Measurements from ENCODE around the gene MYOF.

MYOF gene

GRCh38 chr10:93272884-93273675 lies 209.1 kb downstream of the MYOF start:
- peak overlapping the region; percentile 53 for H3K4me3 ChIP-seq (ENCODE audit: low read length)
- H3K27ac ChIP-seq (ENCODE audit: low read length), result peak overlapping the region; percentile 98
- peak overlapping the region; percentile 70 for H3K9ac ChIP-seq (ENCODE audit: low read length)
- H3K36me3 ChIP-seq (ENCODE audit: control insufficient read depth, low read depth, low read length), result no peaks in the 10 kb centered on the region
- no peaks in the 10 kb centered on the region for H3K27me3 ChIP-seq (ENCODE audit: control insufficient read depth, insufficient read depth, low read length)
- peaks cover 25% of the 10 kb centered on the region for H3K4me1 ChIP-seq (ENCODE audit: control insufficient read depth, low read depth, low read length)
- H3K9me3 ChIP-seq (ENCODE audit: control insufficient read depth, low read depth, low read length), result peaks cover 10% of the 10 kb centered on the region

GRCh38 chr10:93271347-93271746 lies 210.8 kb downstream of the MYOF start:
- Histone ChIP-seq H3K4me3 (ENCODE audit: low read length) (no peak overlapping the region), H3K36me3 (ENCODE audit: control insufficient read depth, low read depth, low read length) (no peaks in the 10 kb centered on the region), H3K9ac (ENCODE audit: low read length) (no peak overlapping the region), H3K4me1 (ENCODE audit: control insufficient read depth, low read depth, low read length) (peaks cover 25% of the 10 kb centered on the region), H3K27ac (ENCODE audit: low read length) (no peak overlapping the region), H3K9me3 (ENCODE audit: control insufficient read depth, low read depth, low read length) (peaks cover 10% of the 10 kb centered on the region), H3K27me3 (ENCODE audit: control insufficient read depth, insufficient read depth, low read length) (no peaks in the 10 kb centered on the region)

- H3K27ac ChIP-seq (ENCODE audit: low read length), result no peak overlapping the region
- H3K9ac ChIP-seq (ENCODE audit: low read length), result no peak overlapping the region
- no peaks in the 10 kb centered on the region for H3K36me3 ChIP-seq (ENCODE audit: control insufficient read depth, low read depth, low read length)
- H3K27me3 ChIP-seq (ENCODE audit: control insufficient read depth, insufficient read depth, low read length), result no peaks in the 10 kb centered on the region
- H3K4me3 ChIP-seq (ENCODE audit: low read length), result no peak overlapping the region
- H3K9me3 ChIP-seq (ENCODE audit: control insufficient read depth, low read depth, low read length), result peaks cover 10% of the 10 kb centered on the region
- peaks cover 25% of the 10 kb centered on the region for H3K4me1 ChIP-seq (ENCODE audit: control insufficient read depth, low read depth, low read length)
Measured at GRCh38 chr10:93269281-93269680, 212.9 kb downstream of the MYOF start.

DNA sequence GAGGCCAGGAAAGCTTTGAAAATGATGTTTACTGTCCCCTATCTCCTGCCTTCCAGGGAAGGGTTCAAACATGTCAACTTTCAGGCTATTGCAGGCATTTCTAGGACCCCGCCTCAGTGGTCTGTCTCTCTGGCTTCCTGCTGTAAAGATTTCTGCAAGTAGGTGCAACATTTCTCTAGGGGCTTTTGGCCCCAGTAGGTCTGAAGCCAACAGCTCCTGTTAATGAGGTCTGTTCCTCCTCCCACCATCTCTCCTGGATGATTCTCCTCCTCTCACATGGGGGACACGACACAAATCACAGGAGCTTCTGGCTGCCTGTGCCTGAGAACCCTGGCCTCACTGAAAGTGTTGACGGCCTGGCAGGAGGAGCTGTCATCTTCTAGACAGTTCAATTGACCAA lies 214.1 kb downstream of the MYOF start:
- Histone ChIP-seq H3K27me3 (ENCODE audit: control insufficient read depth, insufficient read depth, low read length) (no peaks in the 10 kb centered on the region), H3K9me3 (ENCODE audit: control insufficient read depth, low read depth, low read length) (peaks cover 10% of the 10 kb centered on the region), H3K4me3 (ENCODE audit: low read length) (no peak overlapping the region), H3K4me1 (ENCODE audit: control insufficient read depth, low read depth, low read length) (peaks cover 21% of the 10 kb centered on the region), H3K9ac (ENCODE audit: low read length) (no peak overlapping the region), H3K36me3 (ENCODE audit: control insufficient read depth, low read depth, low read length) (no peaks in the 10 kb centered on the region), H3K27ac (ENCODE audit: low read length) (no peak overlapping the region)

DNA sequence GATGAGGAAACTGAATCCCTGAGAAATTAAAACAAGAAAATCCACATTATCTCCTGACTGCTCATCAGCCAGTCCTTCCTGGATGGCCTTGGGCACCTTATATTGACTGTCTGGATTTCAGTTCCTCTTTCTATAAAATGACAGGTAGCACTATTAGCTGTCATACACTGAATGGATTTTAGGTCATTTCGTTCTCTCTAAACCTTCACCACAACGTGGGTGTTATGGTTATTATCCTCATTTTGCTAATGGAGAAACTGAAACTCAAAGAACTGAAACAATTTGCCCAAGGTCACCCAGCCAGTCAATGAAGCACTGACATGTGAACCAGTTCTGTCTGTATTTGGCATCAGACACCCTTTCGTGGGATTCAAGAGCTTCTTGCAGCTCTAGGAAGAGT lies 214.6 kb downstream of the MYOF start:
- Histone ChIP-seq H3K36me3 (ENCODE audit: control insufficient read depth, low read depth, low read length) (no peaks in the 10 kb centered on the region), H3K4me1 (ENCODE audit: control insufficient read depth, low read depth, low read length) (peaks cover 16% of the 10 kb centered on the region), H3K27ac (ENCODE audit: low read length) (no peak overlapping the region), H3K9ac (ENCODE audit: low read length) (no peak overlapping the region), H3K9me3 (ENCODE audit: control insufficient read depth, low read depth, low read length) (peaks cover 10% of the 10 kb centered on the region), H3K4me3 (ENCODE audit: low read length) (no peak overlapping the region), H3K27me3 (ENCODE audit: control insufficient read depth, insufficient read depth, low read length) (no peaks in the 10 kb centered on the region)

GRCh38 chr10:93266858-93267257 lies 215.3 kb downstream of the MYOF start:
- peaks cover 14% of the 10 kb centered on the region for H3K4me1 ChIP-seq (ENCODE audit: control insufficient read depth, low read depth, low read length)
- no peak overlapping the region for H3K4me3 ChIP-seq (ENCODE audit: low read length)
- H3K36me3 ChIP-seq (ENCODE audit: control insufficient read depth, low read depth, low read length), result no peaks in the 10 kb centered on the region
- no peak overlapping the region for H3K9ac ChIP-seq (ENCODE audit: low read length)
- H3K27ac ChIP-seq (ENCODE audit: low read length), result no peak overlapping the region
- H3K27me3 ChIP-seq (ENCODE audit: control insufficient read depth, insufficient read depth, low read length), result no peaks in the 10 kb centered on the region
- H3K9me3 ChIP-seq (ENCODE audit: control insufficient read depth, low read depth, low read length), result peaks cover 10% of the 10 kb centered on the region

DNA sequence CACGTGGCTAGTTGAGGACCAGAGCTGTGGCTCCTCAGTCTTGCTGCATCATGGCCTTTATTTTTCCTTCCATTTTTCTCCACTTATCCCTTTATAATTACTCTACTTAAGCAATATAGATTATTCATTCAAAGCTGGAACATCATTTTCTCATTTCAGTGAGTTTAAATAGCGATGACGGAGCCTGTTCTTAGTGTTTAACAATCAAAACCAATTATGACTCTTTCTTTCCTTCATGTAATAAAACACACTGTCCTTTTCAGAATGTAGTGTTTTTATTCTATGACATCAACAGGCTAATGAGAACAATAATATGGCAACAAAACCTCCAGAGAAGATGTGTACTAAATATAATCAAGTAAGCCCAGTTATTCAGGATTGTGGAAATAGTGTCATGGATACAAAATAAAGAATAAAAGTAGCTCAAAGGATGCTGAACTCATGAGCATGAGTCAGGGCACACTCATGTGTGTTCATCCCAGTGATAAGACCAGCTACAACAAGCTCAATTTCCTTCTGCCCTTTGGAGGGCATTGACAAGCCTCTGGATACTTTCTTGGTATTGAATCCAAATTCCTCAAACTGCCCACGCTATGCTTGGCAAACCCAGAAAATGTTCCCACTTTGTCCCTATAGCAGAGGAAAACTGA lies 220.0 kb downstream of the MYOF start:
- Histone ChIP-seq H3K36me3 (ENCODE audit: control insufficient read depth, low read depth, low read length) (no peaks in the 10 kb centered on the region), H3K4me1 (ENCODE audit: control insufficient read depth, low read depth, low read length) (no peaks in the 10 kb centered on the region), H3K27me3 (ENCODE audit: control insufficient read depth, insufficient read depth, low read length) (no peaks in the 10 kb centered on the region), H3K4me3 (ENCODE audit: low read length) (no peak overlapping the region), H3K9ac (ENCODE audit: low read length) (no peak overlapping the region), H3K27ac (ENCODE audit: low read length) (no peak overlapping the region), H3K9me3 (ENCODE audit: control insufficient read depth, low read depth, low read length) (no peaks in the 10 kb centered on the region)

- Histone ChIP-seq H3K9ac (ENCODE audit: low read length) (no peak overlapping the region), H3K9me3 (ENCODE audit: control insufficient read depth, low read depth, low read length) (no peaks in the 10 kb centered on the region), H3K4me1 (ENCODE audit: control insufficient read depth, low read depth, low read length) (no peaks in the 10 kb centered on the region), H3K36me3 (ENCODE audit: control insufficient read depth, low read depth, low read length) (no peaks in the 10 kb centered on the region), H3K27ac (ENCODE audit: low read length) (no peak overlapping the region), H3K4me3 (ENCODE audit: low read length) (no peak overlapping the region), H3K27me3 (ENCODE audit: control insufficient read depth, insufficient read depth, low read length) (no peaks in the 10 kb centered on the region)
Measured at GRCh38 chr10:93261089-93261488, 221.0 kb downstream of the MYOF start.

GRCh38 chr10:93259126-93259525 lies 223.0 kb downstream of the MYOF start:
- H3K27ac ChIP-seq (ENCODE audit: low read length), result no peak overlapping the region
- no peaks in the 10 kb centered on the region for H3K4me1 ChIP-seq (ENCODE audit: control insufficient read depth, low read depth, low read length)
- H3K9ac ChIP-seq (ENCODE audit: low read length), result no peak overlapping the region
- H3K4me3 ChIP-seq (ENCODE audit: low read length), result no peak overlapping the region
- no peaks in the 10 kb centered on the region for H3K27me3 ChIP-seq (ENCODE audit: control insufficient read depth, insufficient read depth, low read length)
- no peaks in the 10 kb centered on the region for H3K36me3 ChIP-seq (ENCODE audit: control insufficient read depth, low read depth, low read length)
- H3K9me3 ChIP-seq (ENCODE audit: control insufficient read depth, low read depth, low read length), result no peaks in the 10 kb centered on the region

Data from iPS-18a (cell line).